ENCODE measurements around the gene FPGT. TPM values are rescaled to one million over a fixed set of nuclear protein-coding genes. Genes with fewer than 3 reads are reported as not detected.

The FPGT gene
- total and polyA plus RNA-seq, 9 of the 15 experiments (the other 6 are each of a cell fraction or from before 2014, with no cell fraction given), result 11.6 to 24.3 (median 22.5) TPM

DNA sequence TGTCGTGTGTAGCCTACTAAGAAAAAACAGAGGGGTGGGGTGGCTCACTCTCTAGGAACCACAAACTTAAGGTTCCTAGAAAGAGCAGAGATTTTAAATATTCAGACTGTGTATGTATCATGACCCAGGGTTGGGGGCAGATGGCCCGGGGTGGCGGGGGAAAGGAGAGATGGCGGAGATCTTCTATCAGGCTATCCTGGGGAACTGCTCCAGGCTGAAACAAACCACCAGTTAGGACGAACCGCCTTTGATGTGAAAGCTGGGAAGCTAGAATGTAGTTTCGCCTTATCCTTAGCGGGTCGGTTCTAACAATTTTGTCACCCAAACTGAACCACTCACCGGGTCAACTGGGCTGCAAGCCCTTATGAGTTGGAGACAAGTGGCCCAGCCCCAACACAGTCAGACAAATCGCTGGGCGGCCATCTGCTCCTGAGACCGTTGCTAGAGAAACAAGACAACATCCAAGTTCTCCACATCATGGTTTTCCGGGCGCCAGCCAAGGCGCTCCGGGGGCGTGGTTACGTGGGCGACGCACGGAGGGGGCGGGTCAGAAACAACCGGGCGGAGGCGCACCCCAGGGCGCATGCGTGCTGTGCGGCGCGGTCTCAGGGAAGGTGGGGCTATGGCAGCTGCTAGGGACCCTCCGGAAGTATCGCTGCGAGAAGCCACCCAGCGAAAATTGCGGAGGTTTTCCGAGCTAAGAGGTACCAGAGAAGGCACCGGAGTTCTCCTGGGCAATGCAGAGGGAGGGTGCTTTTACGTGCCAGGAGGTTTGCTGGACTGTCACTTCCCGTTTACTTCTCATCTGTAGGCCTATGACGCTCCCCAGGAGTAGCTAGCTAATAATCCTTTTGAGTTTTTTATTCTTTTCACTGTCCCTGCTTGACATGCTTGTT is at the start of gene FPGT, which contains the start of gene LRRIQ3 (continued):
- TF ChIP-seq, protein P1, sequence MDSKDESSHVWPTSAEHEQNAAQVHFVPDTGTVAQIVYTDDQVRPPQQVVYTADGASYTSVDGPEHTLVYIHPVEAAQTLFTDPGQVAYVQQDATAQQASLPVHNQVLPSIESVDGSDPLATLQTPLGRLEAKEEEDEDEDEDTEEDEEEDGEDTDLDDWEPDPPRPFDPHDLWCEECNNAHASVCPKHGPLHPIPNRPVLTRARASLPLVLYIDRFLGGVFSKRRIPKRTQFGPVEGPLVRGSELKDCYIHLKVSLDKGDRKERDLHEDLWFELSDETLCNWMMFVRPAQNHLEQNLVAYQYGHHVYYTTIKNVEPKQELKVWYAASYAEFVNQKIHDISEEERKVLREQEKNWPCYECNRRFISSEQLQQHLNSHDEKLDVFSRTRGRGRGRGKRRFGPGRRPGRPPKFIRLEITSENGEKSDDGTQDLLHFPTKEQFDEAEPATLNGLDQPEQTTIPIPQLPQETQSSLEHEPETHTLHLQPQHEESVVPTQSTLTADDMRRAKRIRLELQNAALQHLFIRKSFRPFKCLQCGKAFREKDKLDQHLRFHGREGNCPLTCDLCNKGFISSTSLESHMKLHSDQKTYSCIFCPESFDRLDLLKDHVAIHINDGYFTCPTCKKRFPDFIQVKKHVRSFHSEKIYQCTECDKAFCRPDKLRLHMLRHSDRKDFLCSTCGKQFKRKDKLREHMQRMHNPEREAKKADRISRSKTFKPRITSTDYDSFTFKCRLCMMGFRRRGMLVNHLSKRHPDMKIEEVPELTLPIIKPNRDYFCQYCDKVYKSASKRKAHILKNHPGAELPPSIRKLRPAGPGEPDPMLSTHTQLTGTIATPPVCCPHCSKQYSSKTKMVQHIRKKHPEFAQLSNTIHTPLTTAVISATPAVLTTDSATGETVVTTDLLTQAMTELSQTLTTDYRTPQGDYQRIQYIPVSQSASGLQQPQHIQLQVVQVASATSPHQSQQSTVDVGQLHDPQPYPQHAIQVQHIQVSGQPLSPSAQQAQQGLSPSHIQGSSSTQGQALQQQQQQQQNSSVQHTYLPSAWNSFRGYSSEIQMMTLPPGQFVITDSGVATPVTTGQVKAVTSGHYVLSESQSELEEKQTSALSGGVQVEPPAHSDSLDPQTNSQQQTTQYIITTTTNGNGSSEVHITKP (IDR thresholded peaks at IDR 0.05; ENCODE audit: partially characterized antibody), result no peak
- TF ChIP-seq ZNF354B (CRISPR knock-in tag; IDR thresholded peaks at IDR 0.05) (no peak), HNRNPUL1 (IDR thresholded peaks at IDR 0.05; ENCODE audit: low read length) (no peak), PML (IDR thresholded peaks at IDR 0.05; ENCODE audit: low read length) (no peak), MXI1 (IDR thresholded peaks at IDR 0.05; ENCODE audit: low read depth, low read length) (peak; percentile 71), NCOA4 (IDR thresholded peaks at IDR 0.05; ENCODE audit: partially characterized antibody) (no peak), KDM5B (IDR thresholded peaks at IDR 0.05; ENCODE audit: insufficient replicate concordance, low read depth, low read length) (peak; percentile 40), FOSL1 (tag; conservative IDR thresholded peaks at IDR 0.05) (no peak), ZSCAN29 (IDR thresholded peaks at IDR 0.05) (no peak), SIN3A (IDR thresholded peaks at IDR 0.05; ENCODE audit: borderline replicate concordance in 2 of 2, control insufficient read depth in 1 of 2, low read depth in 2 of 2, low read length in 2 of 2) (peak; percentile 33 to 54; a peak in 1 of 4 replicates), NR2F6 (CRISPR knock-in tag; IDR thresholded peaks at IDR 0.05) (no peak), HDAC2 (IDR thresholded peaks at IDR 0.05) (no peak), MCM7 (IDR thresholded peaks at IDR 0.05) (no peak), ZNF143 (CRISPR knock-in tag; IDR thresholded peaks at IDR 0.05) (no peak), RB1 (IDR thresholded peaks at IDR 0.05; ENCODE audit: low read depth) (no peak), FIP1L1 (IDR thresholded peaks at IDR 0.05; ENCODE audit: low read depth, low read length, poor library complexity, severe bottlenecking) (no peak), PCBP1 (IDR thresholded peaks at IDR 0.05; ENCODE audit: low read depth, low read length, poor library complexity, severe bottlenecking) (no peak), ZNF830 (CRISPR knock-in tag; IDR thresholded peaks at IDR 0.05) (no peak)
- TF ChIP-seq, protein P2, sequence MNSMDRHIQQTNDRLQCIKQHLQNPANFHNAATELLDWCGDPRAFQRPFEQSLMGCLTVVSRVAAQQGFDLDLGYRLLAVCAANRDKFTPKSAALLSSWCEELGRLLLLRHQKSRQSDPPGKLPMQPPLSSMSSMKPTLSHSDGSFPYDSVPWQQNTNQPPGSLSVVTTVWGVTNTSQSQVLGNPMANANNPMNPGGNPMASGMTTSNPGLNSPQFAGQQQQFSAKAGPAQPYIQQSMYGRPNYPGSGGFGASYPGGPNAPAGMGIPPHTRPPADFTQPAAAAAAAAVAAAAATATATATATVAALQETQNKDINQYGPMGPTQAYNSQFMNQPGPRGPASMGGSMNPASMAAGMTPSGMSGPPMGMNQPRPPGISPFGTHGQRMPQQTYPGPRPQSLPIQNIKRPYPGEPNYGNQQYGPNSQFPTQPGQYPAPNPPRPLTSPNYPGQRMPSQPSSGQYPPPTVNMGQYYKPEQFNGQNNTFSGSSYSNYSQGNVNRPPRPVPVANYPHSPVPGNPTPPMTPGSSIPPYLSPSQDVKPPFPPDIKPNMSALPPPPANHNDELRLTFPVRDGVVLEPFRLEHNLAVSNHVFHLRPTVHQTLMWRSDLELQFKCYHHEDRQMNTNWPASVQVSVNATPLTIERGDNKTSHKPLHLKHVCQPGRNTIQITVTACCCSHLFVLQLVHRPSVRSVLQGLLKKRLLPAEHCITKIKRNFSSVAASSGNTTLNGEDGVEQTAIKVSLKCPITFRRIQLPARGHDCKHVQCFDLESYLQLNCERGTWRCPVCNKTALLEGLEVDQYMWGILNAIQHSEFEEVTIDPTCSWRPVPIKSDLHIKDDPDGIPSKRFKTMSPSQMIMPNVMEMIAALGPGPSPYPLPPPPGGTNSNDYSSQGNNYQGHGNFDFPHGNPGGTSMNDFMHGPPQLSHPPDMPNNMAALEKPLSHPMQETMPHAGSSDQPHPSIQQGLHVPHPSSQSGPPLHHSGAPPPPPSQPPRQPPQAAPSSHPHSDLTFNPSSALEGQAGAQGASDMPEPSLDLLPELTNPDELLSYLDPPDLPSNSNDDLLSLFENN (IDR thresholded peaks at IDR 0.05; ENCODE audit: low read depth in 2 of 2, low read length in 2 of 2), result peak in 1 of 2 experiments; percentile 38; a peak in 1 of 4 replicates

Measured in K562 (cell line).